HG02588 (cell line): ENCODE results near the gene SIK3.
"Not testable (repeated sequence)": the region's sequence is repeated elsewhere in the genome, so short reads cannot be mapped to it uniquely, and the experiment has no call there.

Experiments used
- ATAC-seq: cut with Tn5 transposase; IDR thresholded peaks from one replicate; pipeline ENCODE4 v1.9.1; 2021; ENCODE audit warnings: mild to moderate bottlenecking, moderate library complexity; ENCODE audit not compliant: unreplicated experiment

Gene SIK3

DNA sequence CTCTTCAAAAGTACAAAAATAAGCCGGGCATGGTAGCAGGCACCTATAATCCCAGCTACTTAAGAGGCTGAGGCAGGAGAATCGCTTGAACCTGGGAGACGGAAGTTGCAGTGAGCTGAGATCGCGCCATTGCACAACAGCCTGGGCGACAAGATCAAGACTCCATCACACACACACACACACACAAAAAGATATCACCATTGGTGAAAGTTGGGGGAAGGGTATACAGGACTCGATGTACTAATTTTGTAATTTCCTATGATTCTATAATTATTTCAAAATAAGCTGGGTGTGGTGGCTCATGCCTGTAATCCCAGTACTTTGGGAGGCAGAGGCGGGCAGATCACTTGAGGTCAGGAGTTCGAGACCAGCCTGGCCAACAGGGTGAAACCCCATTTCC, 48.1 kb downstream of the SIK3 start:
- ATAC-seq: not testable (repeated sequence)

GRCh38 chr11:117046627-117047026, 51.6 kb downstream of the SIK3 start:
- not testable (repeated sequence) for ATAC-seq

DNA sequence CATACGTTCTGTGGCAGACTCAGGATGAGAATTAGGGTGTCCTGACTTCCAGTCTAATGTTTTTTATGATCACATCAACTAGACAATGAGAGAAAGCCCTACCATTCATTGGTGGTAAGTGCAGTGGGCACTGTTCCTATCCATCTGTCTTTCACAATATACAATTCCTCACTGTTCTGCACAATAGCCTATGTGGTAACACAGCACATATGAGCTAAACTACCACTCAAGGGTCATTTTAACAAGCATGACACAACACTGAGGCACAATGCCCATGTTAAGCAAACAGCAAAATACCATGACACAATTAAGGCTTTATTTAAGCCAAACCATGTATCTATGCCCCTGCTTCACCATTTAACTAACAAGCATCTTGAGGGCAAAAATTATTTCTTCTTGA, 52.3 kb downstream of the SIK3 start:
- ATAC-seq: no peak

- ATAC-seq: no peak
Observed at GRCh38 chr11:117045196-117045595, 53.0 kb downstream of the SIK3 start.

DNA sequence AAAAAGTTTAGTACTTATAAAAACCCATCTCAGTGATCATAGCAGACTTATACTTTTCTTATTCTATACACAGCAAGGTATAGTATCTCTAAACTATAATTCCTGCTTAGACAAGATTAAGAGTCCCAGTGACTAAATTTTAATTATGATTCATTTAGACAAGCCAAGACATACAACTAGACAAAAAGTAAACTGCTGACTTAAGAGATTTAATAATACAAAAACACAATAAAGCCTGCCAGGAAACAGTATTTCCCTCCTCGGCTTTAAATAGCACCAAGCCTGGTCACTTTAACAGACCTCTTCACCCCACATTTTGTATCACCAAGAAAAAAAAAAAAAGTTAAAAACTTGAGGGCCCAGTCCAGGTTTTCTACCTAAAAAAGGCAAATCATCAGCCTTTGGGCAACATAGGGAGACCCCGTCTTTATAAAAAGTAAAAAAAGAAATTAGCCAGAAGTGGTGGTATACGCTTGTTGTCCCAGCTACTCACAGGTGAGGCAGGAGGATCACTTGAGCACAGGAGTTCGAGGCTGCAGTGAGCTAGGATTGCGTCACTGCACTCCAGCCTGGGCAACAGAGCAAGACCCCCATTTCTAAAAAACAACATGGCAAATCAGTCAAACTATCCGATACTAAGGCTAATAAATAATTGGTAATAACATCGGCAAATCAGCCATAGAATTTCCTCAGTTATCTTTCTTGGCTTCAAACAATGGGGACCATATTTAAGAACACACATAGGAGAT, 53.8 kb downstream of the SIK3 start:
- no peak for ATAC-seq

DNA sequence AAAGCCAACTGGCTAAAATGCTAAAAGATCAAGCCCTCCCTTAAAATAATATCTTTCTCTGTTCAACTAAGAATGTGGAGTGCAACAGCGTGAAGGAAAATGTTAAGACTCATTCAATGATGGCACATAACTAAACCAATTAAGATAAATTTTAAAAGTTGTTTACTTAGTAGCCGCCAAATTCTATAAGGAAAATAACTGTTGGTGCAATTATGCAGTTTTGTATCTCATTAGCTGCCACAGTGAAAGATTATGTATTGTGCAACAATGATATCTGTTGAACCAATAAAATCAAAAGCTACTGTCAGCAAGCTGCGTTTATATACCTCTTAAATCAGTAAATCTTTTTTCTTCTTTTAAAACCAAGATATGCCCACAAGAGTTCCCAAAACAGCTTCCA, 55.5 kb downstream of the SIK3 start:
- no peak for ATAC-seq

DNA sequence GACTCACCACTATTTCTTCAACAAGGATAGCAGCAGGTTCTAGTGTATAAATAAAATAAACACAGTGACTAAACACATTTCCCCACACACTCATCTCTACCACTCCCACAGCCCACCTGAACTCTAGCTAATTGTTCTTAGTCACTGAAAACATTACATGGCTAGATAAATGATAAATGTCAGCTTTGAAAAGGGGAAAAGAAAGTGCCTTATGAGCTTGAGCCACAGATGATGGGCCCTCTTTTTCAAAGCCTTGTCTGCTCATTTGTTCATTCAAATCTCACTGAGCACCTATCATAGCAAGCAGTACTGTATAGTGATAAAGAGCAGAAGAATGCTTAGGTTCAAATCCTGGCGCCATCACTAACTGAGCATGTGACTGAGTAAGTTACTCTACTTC, 58.3 kb downstream of the SIK3 start:
- ATAC-seq: no peak

DNA sequence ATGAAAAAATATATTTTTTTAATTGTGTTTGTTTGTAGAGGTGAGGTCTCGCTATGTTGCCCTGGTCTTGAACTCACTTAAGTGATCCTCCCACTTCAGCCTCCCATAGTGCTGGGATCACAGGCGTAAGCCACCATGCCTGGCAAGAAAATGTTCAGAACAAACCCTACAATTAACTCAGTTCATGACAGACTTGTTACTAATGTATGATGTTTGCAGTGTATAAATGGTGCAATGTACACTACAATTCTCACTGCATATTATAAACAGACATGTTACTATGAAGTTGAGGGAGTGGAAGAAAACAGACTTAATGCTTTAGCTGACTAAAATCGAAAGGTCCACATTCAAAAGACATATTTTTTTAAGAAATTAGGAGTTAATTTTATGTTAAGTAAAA, 59.0 kb downstream of the SIK3 start:
- ATAC-seq: no peak

GRCh38 chr11:117037975-117038350, 60.3 kb downstream of the SIK3 start:
- ATAC-seq: no peak

- ATAC-seq: no peak
Observed at GRCh38 chr11:117037279-117037974, 60.8 kb downstream of the SIK3 start.

DNA sequence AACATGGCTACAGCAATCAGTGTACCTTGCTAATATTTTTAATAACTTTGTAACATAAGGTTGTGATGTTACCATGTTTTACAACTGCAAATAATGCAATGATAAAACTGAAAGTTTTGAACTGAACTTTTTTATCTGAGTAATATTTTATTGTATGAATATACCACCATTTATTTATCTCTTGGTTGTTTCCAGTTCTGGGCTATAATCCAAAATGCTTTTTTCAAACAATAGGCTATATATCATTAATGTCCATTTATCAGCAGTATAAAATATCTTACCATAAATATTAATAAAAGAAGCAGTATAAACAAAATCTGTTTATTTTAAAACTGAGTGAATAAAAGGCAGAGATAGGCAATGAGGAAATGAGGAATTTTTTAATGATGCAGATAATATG, 63.3 kb downstream of the SIK3 start:
- ATAC-seq: no peak

DNA sequence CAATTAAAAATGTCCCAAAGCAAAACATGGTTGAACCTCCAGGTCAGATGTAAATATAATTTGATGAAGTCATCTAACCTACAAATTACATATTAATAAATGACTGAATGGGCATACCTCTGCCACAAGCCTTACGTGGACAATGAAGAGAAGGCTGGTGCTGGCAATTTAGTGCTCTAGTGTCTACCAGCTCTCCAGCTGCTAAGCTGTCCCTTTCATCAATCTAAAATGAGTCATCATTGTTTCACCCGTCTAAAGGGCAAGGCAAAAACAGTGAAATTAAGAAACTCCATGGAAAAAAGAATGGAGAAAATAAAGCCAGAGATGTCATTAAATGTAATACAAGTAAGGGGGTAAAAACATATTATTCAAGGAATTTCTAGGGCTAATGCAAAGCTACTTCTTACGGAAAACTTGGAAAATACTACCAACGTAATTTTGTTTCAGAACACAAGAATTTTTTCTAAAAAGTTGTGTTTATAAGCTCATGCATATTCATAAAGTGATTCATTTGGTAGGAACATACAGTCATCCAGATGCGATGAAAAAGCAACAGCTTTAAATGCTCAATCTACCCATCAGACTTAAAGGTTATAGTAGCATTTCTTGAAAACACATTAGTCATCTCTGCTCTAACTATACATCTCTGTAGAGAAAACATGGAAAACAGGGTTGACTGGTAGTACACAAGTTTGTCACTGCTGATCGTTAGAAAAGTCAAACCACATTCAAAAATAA, 71.5 kb downstream of the SIK3 start:
- no peak for ATAC-seq

DNA sequence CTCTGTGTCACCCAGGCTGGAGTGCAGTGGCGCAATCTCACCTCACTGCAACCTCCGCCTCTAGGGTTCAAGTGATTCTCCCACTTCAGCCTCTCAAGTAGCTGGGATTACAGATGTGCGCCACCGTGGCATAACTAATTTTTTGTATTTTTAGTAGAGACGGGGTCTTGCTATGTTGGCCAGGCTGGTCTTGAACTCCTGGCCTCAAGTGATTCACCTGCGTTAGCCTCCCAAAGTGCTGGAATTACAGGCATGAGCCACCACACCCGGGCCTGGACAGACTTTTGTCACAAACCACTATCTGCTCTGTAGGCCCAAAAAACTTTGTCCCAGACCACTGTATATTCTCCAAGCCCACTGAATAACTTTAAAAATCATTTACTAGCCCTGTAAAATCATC, 74.5 kb downstream of the SIK3 start:
- not testable (repeated sequence) for ATAC-seq

- no peak for ATAC-seq
Observed at GRCh38 chr11:117023178-117023577, 75.0 kb downstream of the SIK3 start.

DNA sequence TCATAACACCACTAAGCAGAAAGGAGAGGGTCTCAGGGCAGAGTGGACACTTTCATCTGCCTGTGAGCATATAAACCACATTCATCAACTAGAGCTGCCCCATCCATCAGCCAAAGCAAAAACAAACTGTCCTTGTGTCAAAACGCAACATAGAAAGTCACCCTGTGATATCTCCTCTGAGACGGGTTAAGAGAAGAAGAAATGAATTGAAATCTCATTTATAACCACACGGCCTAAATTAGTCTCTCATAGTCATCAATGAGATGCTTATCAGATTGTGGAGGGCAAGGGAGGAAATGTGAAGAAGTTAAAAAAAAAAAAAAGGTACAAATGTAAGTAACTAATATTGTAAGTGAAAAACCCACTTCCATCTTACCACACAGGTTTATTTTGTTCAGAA, 75.7 kb downstream of the SIK3 start:
- ATAC-seq: no peak

- no peak for ATAC-seq
Observed at GRCh38 chr11:117020869-117021564, 77.2 kb downstream of the SIK3 start.

DNA sequence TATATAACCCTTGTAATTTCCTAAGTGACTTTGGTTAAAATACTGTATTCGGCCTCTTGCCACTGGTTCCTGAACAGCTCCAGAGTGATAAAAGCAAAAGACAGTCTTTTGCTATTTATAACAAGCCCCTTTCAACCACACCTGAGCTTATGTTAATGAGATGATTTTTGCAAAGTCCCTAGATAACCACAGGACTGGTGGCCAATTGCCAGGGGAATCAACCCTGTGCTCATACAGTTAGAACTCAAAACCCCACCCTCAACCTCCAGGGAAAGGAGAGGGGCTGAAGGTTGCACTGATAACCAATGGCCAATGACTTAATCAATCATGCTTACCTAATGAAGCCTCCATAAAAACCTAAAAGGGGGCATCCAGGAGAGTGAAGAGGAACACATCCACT, 77.9 kb downstream of the SIK3 start:
- ATAC-seq: peak; percentile 59

- peak; percentile 7 for ATAC-seq
Observed at GRCh38 chr11:117019871-117020270, 78.4 kb downstream of the SIK3 start.

DNA sequence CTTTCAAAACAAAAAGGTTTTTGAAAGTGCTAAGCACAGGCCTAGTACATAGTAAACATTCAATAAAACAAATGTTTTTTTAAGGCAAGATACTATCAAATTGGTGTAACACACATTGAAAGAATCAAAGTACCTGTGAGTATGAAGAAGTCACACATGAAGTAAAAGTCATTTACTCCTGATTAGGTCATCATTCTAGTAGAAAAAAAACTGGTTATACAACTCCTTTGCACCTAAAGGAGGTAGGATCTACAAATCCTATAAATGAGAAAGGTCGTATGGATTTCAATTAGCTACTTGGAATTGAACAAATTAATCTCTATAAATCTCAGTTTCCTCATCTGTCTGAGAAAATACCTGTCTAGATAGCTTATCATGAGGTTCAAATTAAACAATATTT, 80.8 kb downstream of the SIK3 start:
- ATAC-seq: no peak

GRCh38 chr11:117016747-117017146, 81.5 kb downstream of the SIK3 start:
- no peak for ATAC-seq

DNA sequence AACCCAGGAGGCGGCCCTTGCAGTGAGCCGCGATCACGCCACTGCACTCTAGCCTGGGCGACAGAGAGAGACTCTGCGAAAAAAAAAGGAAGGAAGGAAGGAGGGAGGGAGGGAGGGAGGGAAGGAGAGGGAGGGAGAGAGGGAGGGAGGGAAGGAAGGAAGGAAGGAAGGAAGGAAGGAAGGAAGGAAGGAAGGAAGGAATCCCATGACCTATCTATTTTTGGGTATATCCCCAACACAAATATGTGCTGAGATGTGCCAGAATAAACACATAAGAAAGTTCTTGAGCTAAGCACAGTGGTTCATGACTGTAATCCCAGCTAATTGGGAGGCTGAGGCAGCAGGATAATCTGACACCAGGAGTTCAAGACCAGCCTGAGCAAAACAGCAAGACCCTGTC, 82.0 kb downstream of the SIK3 start:
- ATAC-seq: no peak
